HuH-7.5 (cell line): ENCODE data around the gene ZSCAN12.
"Not testable (repeated sequence)": the region's sequence is repeated elsewhere in the genome, so short reads cannot be mapped to it uniquely, and the experiment has no call there.

Experiments used
- DNase-seq: peaks from one replicate; pipeline ENCODE4 v3.0.0; 2011; ENCODE audit warnings: low spot score

Gene ZSCAN12

DNA sequence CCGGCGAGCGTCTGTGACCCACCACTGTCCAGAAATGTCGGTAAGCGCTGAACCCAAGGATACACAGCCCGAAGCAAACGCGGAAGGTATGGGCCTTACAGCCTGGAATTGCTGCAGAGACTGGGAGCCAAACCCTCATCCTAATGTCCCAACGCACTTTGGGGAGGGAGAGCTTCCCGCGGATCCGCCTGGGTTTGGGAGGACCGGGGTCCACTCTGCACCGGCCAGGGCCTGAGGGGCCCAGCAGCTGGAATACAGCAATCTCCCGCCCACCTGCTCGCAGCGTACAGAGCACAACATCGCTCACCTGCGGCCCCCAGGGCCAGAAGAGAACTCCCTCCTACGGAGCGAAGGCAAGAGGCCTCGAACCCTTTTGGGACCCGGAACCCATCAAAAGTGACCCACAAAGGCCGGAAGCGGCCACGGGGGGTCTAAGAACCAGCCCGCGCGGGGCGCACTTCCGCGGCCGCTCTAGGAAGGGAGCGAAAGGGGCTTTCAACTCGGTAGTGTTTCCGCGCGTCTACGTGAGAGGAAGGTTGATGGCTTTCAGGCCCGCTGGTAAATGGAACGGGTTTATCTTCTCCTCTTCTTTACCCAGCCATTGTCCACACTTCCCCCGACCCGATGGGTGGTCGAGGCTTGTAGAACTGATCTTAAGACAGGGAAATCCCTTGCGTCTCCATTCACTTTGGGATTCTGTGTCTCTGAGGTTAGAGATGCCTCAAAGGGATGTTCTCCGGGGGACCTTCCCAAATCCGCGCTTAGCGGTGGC, at the start of gene ZSCAN12:
Gene ZSCAN12, minus strand, starts transcription at position 398 of the 772 bp plus-strand sequence. CDS start 1,342 bp downstream, outside the sequence.
- peak; percentile 16 for DNase-seq

DNA sequence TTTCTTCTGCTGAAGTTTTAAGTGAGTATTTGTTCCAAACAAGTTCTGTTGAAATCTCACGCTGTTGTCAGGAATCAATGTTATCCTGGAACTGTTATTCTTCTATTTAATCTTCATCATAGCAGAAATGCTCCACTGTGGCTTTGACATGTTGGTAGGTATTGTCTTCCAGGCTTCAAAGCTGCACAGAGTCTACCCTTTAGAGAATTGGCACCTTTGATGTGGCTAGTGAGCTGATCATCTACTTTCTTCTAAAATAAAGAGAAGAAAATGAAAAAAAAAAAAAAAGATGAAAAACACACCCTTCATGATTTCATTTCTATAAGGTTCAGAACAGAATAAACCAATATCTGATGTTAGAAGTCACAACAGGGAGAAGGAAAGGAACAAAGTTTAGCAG, 49.5 kb upstream of the ZSCAN12 start:
- DNase-seq = no peak

DNA sequence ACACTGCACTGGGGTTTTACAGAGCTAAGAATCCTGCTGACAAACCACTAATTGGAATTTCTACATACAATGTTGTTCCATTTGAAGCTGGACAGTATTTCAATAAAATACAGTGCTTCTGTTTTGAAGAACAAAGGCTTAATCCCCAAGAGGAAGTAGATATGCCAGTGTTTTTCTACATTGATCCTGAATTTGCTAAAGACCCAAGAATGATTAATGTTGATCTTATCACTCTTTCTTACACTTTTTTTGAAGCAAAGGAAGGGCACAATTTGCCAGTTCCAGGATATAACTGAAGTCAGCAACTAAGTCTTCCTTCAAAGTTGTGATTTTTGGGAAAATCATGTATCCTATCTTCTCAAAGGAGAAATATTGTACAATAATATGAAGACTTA, 48.0 kb upstream of the ZSCAN12 start:
- not testable (repeated sequence) for DNase-seq

DNA sequence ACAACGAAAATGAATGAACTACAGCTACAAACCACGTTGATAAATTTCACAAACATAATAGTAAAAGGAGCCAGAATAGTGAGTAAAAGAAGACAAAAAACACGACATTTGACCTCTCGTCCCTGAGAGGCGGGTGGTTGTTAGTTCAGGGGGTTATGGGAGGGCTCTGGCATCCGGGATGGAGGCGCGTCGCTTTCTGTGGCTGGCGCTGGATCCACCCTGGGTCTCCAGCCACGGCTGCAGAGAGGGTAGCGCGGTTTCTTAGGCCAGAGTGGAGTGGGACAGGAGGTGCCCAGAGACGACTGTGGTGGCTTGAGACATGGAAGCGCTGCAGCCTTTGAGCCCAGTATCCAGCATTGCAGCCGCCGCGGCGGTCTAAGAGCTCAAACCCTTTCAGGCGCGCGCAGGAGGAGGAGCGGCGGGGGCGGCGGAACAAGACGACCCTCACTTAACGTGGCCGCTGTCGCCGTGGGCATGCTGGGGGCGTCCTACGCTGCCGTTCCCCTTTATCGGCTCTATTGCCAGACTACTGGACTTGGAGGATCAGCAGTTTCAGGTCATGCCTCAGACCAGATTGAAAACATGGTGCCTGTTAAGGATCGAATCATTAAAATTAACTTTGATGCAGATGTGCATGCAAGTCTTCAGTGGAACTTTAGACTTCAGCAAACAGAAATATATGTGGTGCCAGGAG, 47.4 kb upstream of the ZSCAN12 start:
- no peak for DNase-seq

DNA sequence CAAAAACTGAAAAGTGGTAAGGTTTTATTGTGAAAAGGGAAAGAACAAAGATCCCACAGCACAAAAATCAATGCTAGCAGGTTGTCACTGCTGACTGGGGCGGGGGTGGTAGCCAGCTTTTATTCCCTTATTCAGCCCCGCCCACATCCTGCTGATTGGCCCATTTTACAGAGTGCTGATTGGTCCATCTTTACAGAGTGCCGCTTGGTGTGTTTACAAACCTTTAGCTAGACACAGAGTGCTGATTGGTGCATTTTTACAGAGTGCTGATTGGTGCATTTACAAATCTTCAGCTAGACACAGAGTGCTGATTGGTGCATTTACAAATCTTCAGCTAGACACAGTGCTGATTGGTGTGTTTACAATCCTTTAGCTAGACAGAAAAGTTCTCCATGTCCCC, 45.2 kb upstream of the ZSCAN12 start:
- not testable (repeated sequence) for DNase-seq

DNA sequence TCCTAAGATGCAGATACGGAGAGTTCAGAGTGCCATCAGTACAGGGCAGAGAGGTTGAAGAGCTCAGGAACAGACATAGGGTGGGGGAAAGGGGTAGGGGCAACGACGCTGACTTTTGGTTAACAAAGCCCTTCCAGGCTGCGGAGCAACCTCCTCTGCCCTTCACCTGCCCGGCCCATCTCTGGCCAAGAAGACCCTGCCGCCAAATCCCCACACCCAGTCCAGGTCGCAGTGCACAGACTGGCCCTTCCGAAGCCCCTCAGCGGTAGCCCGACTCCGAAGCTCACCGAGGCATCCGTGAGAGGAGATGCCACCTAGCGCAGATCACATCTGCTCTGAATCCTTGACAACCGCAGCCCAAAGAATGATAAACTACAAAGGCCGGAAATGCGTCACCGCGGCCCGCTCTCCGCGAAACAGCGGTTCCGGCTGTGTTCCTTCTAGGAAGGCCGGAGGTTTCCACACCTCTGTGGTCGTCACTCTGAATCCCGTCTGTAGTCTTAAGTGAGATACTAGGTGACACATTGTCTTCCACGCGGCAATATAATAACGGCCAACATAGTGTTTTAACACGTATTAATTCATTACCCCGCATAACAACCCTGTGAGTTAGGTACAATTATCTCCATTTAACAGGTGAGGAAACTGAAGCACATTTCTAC, 43.7 kb upstream of the ZSCAN12 start, which contains the start of gene ZSCAN23:
Gene ZSCAN23, minus strand, starts transcription at position 380 of the 662 bp plus-strand sequence. CDS start 7,225 bp downstream, outside the sequence.
- peak; percentile 16 for DNase-seq

DNA sequence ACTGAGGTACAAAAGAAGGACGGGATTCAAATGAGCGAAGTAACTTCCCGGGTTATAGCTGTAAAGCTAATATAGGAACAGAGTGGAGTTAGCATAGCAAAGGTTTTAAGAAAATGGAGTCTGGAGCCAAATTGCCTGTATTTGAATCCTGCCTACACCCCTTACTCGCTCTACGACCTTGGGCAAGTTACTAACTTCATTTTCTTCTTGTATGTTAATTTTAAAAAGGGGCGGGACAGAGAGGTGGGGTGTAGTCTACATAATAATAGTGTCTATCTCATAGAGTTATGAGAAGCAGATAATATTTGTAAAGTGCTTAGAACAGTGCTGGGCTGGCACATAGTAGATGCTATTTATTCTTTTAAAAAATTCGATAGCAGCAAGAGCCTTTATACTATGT, 43.0 kb upstream of the ZSCAN12 start:
- no peak for DNase-seq

DNA sequence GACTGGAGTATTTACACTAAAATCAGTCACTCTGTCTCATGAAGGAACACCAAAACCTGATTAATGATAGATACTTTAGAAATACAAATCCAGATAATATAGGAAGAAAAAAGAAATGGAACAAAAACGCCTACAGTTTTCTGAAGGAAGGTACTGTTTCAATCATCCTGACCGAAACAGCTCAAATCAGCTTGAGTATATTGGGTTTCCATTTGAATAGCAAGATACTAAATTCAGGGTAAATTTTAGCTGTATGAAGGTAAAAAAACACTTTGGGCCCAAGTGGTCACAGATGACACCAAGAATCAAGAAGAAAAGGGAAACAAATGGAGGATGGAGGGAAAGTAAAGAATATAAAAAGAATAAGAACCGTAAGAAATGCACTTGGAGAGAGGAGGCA, 36.9 kb upstream of the ZSCAN12 start:
- no peak for DNase-seq

DNA sequence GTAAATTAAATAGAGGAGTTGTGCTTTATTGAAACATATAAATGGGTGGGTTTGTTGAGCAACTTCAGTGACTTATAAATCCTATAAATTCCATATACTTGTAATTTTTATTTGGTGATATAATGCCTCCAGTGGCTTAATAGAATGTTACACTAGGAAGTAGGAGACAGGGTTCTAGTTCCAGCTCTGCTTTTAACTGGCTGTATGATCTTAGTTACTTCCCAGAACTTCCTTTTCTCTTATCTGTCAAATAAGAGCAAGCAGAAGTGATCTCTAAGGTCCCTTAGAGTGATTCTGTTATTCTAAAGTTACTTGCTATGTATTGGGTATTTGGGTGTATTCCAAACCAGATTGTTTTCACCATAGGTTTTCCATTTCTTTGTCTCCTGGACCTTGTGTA, 33.6 kb upstream of the ZSCAN12 start:
- no peak for DNase-seq

DNA sequence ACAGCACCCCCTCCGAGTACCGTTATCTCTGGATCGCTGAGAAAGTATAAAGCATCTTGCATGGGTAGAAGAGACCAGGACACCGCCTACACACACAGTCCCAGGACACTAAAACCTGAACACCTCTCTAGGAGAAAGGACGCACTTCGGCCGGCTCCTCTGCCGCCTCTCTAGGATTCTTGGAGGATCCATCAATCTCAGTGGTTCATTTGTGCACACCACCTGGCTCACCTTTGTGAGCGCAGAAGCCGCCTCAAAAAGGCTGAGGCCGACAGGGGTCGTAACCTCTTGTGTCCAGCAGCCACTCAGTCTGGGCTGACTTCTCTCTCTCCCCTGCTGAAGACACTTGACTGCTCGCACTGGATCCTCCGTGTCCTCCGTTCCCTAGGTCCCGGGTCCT, 30.2 kb upstream of the ZSCAN12 start:
- DNase-seq = no peak

DNA sequence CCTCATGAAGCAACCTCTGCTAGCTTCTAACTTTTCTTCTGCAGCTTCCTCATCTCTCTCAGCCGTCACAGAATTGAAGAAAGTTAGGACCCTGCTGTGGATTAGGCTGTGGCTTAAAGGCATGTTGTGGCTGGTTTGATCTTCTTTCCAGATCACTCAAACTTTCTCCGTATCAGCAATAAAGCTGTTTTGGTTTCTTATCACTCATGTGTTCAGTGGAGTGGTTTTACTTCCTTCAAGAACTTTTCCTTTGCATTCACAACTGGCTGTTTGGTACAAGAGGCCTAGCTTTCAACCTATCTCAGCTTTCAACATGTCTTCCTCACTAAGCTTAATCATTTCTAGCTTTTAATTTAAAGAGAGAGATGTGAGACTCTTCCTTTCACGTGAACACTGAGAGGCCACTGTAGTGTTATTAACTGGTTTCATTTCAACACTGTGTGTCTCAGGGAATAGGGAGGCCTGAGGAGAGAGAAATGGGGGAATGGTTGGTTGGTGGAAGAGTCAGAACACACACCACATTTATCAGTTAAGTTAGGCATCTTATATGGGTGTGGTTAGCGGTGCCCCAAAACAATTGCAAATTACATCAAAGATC, 26.5 kb upstream of the ZSCAN12 start:
- no peak for DNase-seq

DNA sequence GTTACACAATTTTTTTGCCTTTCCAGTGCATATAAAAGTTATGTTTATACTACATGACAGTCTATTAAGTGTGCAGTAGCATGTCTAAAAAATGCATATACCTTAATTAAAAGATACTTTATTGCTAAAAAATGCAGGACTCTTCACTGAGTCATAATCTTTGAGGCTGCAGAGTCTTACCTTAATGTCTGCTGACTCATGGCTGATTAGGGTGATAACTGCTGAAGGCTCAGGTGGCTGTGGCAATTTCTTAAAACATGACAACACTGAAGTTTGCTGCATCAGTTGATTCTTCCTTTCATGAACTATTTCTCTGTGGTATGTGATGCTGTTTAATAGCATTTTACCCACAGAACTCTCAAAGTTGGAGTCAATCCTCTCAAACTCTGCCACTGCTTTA, 24.6 kb upstream of the ZSCAN12 start:
- DNase-seq = no peak

DNA sequence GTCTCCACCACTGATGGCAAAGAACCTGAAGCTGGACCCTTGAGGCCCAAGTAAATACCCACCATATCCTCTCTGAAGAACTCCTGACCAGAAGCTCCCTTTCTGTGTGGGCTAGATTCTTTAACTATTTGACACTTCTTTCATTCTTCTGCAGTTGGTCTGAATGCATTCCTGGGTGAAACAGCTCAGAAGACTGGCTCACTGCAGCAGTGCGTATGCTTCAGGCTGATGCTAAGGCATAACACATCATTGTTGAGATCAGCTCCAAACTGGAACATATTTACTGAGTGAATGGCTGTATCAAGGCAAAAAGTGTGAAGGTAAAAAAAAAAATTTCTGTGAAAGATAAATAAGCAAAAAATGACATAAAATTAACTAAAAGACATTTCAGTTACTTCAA, 24.0 kb upstream of the ZSCAN12 start:
- DNase-seq = no peak

DNA sequence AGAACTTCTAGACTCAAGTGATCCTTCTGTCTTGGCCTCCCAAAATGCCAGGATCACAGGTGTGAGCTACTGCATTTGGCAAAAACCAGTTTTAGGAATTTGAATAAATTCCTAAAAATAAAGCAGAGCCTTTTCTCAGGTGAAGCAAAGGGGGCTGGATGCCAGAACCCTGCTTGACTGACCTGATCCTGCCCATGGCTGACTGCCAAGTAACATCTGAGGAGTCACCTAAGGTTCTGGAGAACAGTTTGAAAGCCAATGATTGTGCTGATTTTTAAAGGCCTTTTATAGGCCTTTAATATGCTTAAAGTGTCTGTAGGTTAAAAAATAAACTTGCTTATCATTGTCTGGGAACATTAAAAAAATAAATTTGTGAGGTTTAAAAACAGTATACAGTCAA, 14.1 kb upstream of the ZSCAN12 start:
- no peak for DNase-seq

DNA sequence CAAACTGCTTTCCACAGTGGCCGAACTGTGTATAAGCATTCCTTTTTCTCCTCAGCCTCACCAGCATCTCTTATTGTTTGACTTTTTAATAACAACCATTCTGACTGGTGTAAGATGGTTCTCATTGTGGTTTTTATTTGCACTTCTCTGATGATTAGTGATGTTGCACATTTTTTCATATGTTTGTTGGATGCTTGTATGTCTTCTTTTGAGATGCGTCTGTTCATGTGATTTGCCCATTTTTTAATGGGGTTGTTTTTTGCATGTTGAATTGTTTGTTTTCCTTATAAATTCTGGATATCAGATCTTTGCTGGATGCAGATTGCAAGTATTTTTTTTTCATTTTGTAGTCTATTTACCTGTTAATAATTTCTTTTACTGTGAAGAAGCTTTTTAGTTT, 11.2 kb upstream of the ZSCAN12 start:
- no peak for DNase-seq

DNA sequence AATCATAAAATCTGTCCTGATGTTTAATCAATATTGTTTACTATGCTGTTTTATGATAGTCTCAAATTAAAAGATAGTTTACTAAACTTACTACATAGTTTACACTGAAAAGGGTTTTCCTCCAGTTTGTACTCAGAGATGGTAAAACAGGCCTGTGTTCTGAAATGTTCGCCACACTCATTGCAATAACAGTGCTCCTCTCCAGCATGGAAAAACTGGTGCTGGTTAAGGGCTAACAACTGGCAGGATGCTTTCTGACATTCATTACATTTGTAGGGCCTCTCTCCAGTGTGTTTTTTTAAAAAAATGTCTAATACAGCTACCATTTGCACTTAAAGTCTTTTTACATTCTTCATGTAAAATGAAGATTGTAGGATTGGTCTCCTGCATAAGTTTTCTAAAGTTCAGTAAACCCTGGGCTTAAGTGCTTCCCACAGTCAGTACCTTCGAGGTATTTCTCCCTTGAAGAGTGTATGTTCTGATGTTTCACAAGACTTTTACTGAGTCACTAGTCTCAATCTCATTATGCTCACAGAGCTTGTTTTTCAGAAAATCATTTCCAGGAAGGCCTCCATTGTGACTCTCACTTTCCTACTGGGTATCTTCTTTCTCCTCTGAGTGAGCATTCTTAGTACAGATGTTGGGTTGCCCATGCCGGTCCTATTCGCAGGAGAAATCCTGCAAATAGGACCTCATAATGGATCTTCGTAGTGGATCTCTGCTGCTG, 8.7 kb upstream of the ZSCAN12 start:
- no peak for DNase-seq

DNA sequence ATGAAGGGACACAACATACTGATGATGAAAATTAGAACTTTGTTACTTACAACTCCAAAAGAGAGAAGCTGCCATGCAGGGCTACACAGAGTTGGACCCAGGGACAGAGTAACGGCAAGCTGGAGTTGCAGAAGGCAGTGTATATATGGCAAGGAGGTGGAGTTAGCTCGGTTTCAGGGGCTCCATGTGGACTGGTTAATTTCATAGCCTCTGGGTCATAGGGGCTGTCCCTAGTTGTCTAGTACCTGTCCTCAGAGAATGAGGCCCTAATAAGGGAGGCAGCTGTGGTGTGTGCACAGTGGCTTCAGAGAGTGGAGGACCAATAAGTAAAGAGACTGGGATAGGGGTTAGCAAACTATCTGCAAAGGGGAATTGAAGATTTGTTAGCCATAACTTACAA, 7.9 kb upstream of the ZSCAN12 start:
- DNase-seq = no peak

DNA sequence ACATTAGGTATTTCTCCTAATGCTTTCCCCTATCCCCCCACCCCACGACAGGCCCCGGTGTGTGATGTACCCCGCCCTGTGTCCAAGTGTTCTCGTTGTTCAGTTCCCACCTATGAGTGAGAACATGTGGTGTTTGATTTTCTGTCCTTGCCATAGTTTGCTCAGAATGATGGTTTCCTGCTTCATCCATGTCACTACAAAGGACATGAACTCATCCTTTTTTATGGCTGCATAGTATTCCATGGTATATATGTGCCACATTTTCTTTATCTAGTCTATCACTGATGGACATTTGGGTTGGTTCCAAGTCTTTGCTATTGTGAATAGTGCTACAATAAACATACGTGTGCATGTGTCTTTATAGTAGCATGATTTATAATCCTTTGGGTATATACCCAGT, 4.4 kb upstream of the ZSCAN12 start:
- DNase-seq = not testable (repeated sequence)

DNA sequence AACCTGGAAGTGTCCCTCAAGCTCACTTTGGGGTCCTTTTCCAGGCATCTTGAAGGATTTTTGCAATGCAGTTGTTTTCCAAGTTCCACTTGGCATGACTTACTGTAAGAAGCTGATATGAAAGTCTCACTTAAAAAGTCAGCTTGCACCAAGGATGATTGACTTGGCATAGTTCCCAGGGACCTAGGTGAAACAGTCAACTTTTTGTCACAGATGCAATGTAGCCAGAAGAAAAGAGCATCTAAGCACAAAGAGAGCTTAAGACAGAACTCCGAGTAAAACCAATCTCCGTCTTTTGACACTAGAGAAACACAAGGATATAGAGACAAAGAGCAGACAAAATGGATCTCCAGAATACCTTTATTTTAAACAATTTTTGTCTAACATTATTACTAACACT, 2.6 kb upstream of the ZSCAN12 start:
- no peak for DNase-seq

DNA sequence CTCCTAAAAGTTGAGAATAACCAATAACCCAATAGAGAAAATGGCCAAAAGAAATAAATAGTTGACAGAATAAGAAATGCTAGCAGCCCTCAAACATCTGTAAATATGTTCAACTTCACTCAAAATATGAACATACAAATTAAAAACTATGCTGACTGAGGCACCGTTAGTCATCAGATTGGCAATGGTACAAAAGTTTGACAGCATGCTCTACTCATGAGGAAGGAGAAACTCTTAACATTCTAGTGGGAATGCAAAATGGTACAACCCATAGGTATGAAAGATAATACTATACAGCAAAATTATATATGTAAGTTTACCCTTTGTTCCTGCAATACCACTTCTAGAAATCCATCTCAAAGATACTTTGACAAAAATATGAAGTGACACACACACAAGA, 1.6 kb upstream of the ZSCAN12 start:
- no peak for DNase-seq

DNA sequence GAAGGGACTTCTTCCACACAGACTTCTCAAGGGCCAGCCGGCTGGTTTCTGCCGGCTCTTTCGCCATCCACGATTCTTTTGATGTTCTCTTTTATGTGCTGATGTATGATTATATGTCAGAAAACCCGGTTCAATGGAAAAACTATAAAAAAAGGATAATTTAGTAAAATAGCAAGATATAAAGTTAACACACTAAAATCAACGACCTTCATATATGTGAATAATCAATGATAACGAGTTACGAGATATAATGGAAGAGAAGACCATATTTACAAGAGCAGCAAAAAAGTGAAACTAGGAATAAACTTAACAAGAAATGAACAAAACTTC, 540 bp upstream of the ZSCAN12 start:
- DNase-seq = no peak

DNA sequence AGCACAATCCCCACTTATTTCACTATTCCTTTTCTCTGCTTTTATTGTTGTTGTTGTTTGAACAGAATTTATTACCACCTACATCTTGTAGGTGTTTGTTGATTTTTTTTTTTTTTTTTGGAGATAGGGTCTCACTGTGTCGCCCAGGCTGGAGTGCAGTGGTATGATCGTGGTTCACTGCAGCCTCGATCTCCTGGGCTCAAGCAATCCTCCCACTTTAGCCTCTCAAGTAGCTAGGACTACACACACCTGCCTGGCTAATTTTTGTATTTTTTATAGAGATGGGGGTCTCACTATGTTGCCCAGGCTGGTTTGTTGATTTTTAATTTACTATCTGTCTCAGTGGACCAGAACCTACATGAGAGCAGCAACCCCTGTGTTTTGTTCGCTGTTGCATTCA, 3.6 kb downstream of the ZSCAN12 start:
- no peak for DNase-seq
